Stimulated activated naive CD4-positive, alpha-beta T cell (primary cell): ENCODE data around the gene BAIAP2.

Source experiments
- DNase-seq, 6 experiments: peaks; one replicate each; lab custom pipeline; 2025; lab: John Stamatoyannopoulos, UW

The BAIAP2 gene

GRCh38 chr17:81034779-81035520 lies at the start of gene BAIAP2:
BAIAP2 (plus strand) TSS chr17:81035151; CDS start chr17:81035255, 104 bp downstream.
- peak; percentile 90 to 99 (median 97) for DNase-seq

GRCh38 chr17:80986046-80986445 lies 48.9 kb upstream of the BAIAP2 start:
- DNase-seq, result no peak

GRCh38 chr17:80986816-80987475 lies 48.0 kb upstream of the BAIAP2 start:
- DNase-seq, result no peak

GRCh38 chr17:80987941-80988461 lies 47.0 kb upstream of the BAIAP2 start:
- no peak for DNase-seq

- no peak for DNase-seq
These were observed 45.4 kb upstream of the BAIAP2 start for GRCh38 chr17:80989586-80989913.

- DNase-seq, result no peak
These were observed 43.9 kb upstream of the BAIAP2 start for GRCh38 chr17:80990921-80991644.

- peak; percentile 50 to 81 (median 66) for DNase-seq
These were observed 43.3 kb upstream of the BAIAP2 start, which contains the start of gene CHMP6 for GRCh38 chr17:80991645-80992076. CHMP6 (plus strand) TSS chr17:80991841; CDS start chr17:80991919, 78 bp downstream.

- no peak for DNase-seq
These were observed 42.6 kb upstream of the BAIAP2 start for GRCh38 chr17:80992077-80992947.

- DNase-seq, result no peak
These were observed 41.9 kb upstream of the BAIAP2 start for GRCh38 chr17:80992948-80993624.

- no peak for DNase-seq
These were observed 39.8 kb upstream of the BAIAP2 start for GRCh38 chr17:80995131-80995530.

GRCh38 chr17:80996422-80997305 lies 38.3 kb upstream of the BAIAP2 start:
- DNase-seq, result no peak

GRCh38 chr17:80997424-80998117 lies 37.4 kb upstream of the BAIAP2 start:
- DNase-seq, result no peak

GRCh38 chr17:80998118-80998747 lies 36.7 kb upstream of the BAIAP2 start:
- no peak for DNase-seq

- no peak for DNase-seq
These were observed 36.0 kb upstream of the BAIAP2 start for GRCh38 chr17:80998748-80999535.

GRCh38 chr17:80999536-81000333 lies 35.2 kb upstream of the BAIAP2 start:
- no peak for DNase-seq

- no peak for DNase-seq
These were observed 34.7 kb upstream of the BAIAP2 start for GRCh38 chr17:81000334-81000630.

- DNase-seq, result no peak
These were observed 34.2 kb upstream of the BAIAP2 start for GRCh38 chr17:81000631-81001357.
